DND-41 (cell line): ENCODE results near the gene RNF32.

Source experiments
- ATAC-seq: fragments of 200-7000 bp; cut with Tn5 transposase; 3 replicates; pipeline ENCODE4 v1.9.1; 2021; ENCODE audit warnings: low read depth; ENCODE audit not compliant: insufficient read depth
- DNase-seq: peaks from one replicate; pipeline ENCODE4 v3.0.0-alpha.2; 2020
- H2AFZ ChIP-seq: 2 replicates; pipeline ENCODE4 v1.6.0; 2012; ENCODE audit warnings: low read depth, low read length
- H3K27ac ChIP-seq: 2 replicates; pipeline ENCODE4 v1.5.1; 2012; ENCODE audit warnings: low read length, inconsistent platforms
- H3K27me3 ChIP-seq: fragments of 200-600 bp; sonication (generic); 2 replicates; pipeline ENCODE4 v1.6.0; 2012; ENCODE audit warnings: low read length, mild to moderate bottlenecking, inconsistent platforms; ENCODE audit not compliant: insufficient read depth, poor library complexity
- H3K36me3 ChIP-seq: 2 replicates; pipeline ENCODE4 v1.5.1; 2012; ENCODE audit warnings: low read length, inconsistent platforms; ENCODE audit not compliant: insufficient read depth
- H3K4me1 ChIP-seq: 2 replicates; pipeline ENCODE4 v1.5.1; 2012; ENCODE audit warnings: mild to moderate bottlenecking, low read length; ENCODE audit not compliant: insufficient read depth
- H3K4me2 ChIP-seq: 2 replicates; pipeline ENCODE4 v1.6.0; 2012; ENCODE audit warnings: mild to moderate bottlenecking, moderate library complexity, low read length, inconsistent platforms; ENCODE audit not compliant: insufficient read depth
- H3K4me3 ChIP-seq, 2 experiments: fragments of 200-600 bp in 1 of 2; shearing (Covaris generic) in 1 of 2; 2 replicates each; pipeline ENCODE4 v1.5.1; 2012 to 2016; ENCODE audit warnings: inconsistent platforms in 2 of 2, low read length in 2 of 2, mild to moderate bottlenecking in 2 of 2, low read depth in 1 of 2, moderate library complexity in 1 of 2
- H3K79me2 ChIP-seq: 2 replicates; pipeline ENCODE4 v1.6.0; 2012; ENCODE audit warnings: low read length, inconsistent platforms; ENCODE audit not compliant: insufficient read depth
- H3K9ac ChIP-seq: 2 replicates; pipeline ENCODE4 v1.6.0; 2012; ENCODE audit warnings: low read depth, mild to moderate bottlenecking, inconsistent platforms, low read length, moderate library complexity
- H3K9me3 ChIP-seq: 2 replicates; pipeline ENCODE4 v1.5.1; 2012; ENCODE audit warnings: low read length, moderate library complexity, mild to moderate bottlenecking, inconsistent platforms; ENCODE audit not compliant: insufficient read depth, severe bottlenecking
- H4K20me1 ChIP-seq: 2 replicates; pipeline ENCODE4 v1.6.0; 2012; ENCODE audit warnings: low read length; ENCODE audit not compliant: insufficient read depth
- CTCF ChIP-seq: IDR thresholded peaks from 2 replicates; pipeline ENCODE4 v1.5.1; 2012; ENCODE audit warnings: borderline replicate concordance, low read length, moderate library complexity, mild to moderate bottlenecking; ENCODE audit not compliant: poor library complexity, severe bottlenecking; ENCODE audit errors: extremely low read depth
- EZH2 ChIP-seq: IDR thresholded peaks from 3 replicates; pipeline ENCODE4 v1.6.1; 2012; ENCODE audit warnings: borderline replicate concordance, low read depth, mild to moderate bottlenecking, moderate library complexity, low read length, inconsistent platforms; ENCODE audit not compliant: severe bottlenecking

RNF32 gene

GRCh38 chr7:156611014-156612010, 29.3 kb upstream of the RNF32 start:
- Histone ChIP-seq H3K79me2 (no peaks in the 10 kb centered on the region), H3K4me3 (no peak overlapping the region), H3K9me3 (no peaks in the 10 kb centered on the region), H4K20me1 (no peaks in the 10 kb centered on the region), H3K36me3 (no peaks in the 10 kb centered on the region), H2AFZ (no peak overlapping the region), H3K9ac (no peak overlapping the region), H3K27me3 (peaks cover 11% of the 10 kb centered on the region), H3K4me2 (no peak overlapping the region), H3K27ac (no peak overlapping the region), H3K4me1 (no peaks in the 10 kb centered on the region)
- TF ChIP-seq CTCF (no peak), EZH2 (no peak)
- no peak for DNase-seq
- no peak for ATAC-seq

GRCh38 chr7:156612930-156613329, 27.6 kb upstream of the RNF32 start:
- Histone ChIP-seq H3K27me3 (peaks cover 11% of the 10 kb centered on the region), H3K4me1 (no peaks in the 10 kb centered on the region)
- ATAC-seq, result peak; percentile 98

GRCh38 chr7:156614434-156615264, 25.9 kb upstream of the RNF32 start:
- Histone ChIP-seq H3K36me3 (no peaks in the 10 kb centered on the region), H3K4me1 (no peaks in the 10 kb centered on the region), H4K20me1 (no peaks in the 10 kb centered on the region), H3K4me3 (no peak overlapping the region), H3K27ac (no peak overlapping the region), H3K9me3 (no peaks in the 10 kb centered on the region), H3K79me2 (no peaks in the 10 kb centered on the region), H3K4me2 (no peak overlapping the region), H3K9ac (no peak overlapping the region), H3K27me3 (peaks cover 11% of the 10 kb centered on the region), H2AFZ (no peak overlapping the region)
- no peak for ATAC-seq
- DNase-seq, result no peak
- TF ChIP-seq EZH2 (no peak), CTCF (no peak)

More at GRCh38 chr7:156612930-156613329, 27.6 kb upstream of the RNF32 start:
- Histone ChIP-seq H2AFZ (no peak overlapping the region), H3K27ac (no peak overlapping the region), H3K9ac (no peak overlapping the region), H3K4me2 (no peak overlapping the region), H4K20me1 (no peaks in the 10 kb centered on the region), H3K9me3 (no peaks in the 10 kb centered on the region), H3K4me3 (no peak overlapping the region), H3K79me2 (no peaks in the 10 kb centered on the region), H3K36me3 (no peaks in the 10 kb centered on the region)
- TF ChIP-seq EZH2 (no peak), CTCF (no peak)
- peak; percentile 72 for DNase-seq
